Liver (tissue), 9 donors: ENCODE results near the gene HAUS2. TPM values are rescaled to one million over a fixed set of nuclear protein-coding genes. Genes with fewer than 3 reads are reported as not detected.

Experiments used
- DNase-seq: peaks from one replicate; pipeline ENCODE4 v3.0.0-alpha.2; 2017; ENCODE audit warnings: low spot score
- H3K27ac ChIP-seq, 2 donors: one replicate each; pipeline ENCODE4 v1.7.0; 2013; ENCODE audit warnings: inconsistent platforms in 2 of 2, low read length in 2 of 2, control low read depth in 1 of 2, low read depth in 1 of 2, mild to moderate bottlenecking in 1 of 2
- H3K27me3 ChIP-seq, 4 donors: one replicate each; pipeline versions ENCODE4 v1.6.1 to v1.7.0; 2013; ENCODE audit warnings: low read length in 3 of 4, inconsistent platforms in 1 of 4, mild to moderate bottlenecking in 1 of 4, moderate library complexity in 1 of 4; ENCODE audit not compliant: control insufficient read depth in 4 of 4, insufficient read depth in 4 of 4
- H3K36me3 ChIP-seq, 4 donors: one replicate each; pipeline versions ENCODE4 v1.6.1 to v1.7.0; 2013; ENCODE audit warnings: low read length in 3 of 4, mild to moderate bottlenecking in 3 of 4, low read depth in 1 of 4, moderate library complexity in 1 of 4; ENCODE audit not compliant: control insufficient read depth in 4 of 4, insufficient read depth in 3 of 4
- H3K4me1 ChIP-seq, 4 donors: one replicate each; pipeline versions ENCODE4 v1.6.1 to v1.7.0; 2013; ENCODE audit warnings: low read length in 3 of 4, mild to moderate bottlenecking in 3 of 4, moderate library complexity in 1 of 4; ENCODE audit not compliant: control insufficient read depth in 4 of 4, insufficient read depth in 4 of 4
- H3K4me3 ChIP-seq, 3 donors: one replicate each; pipeline versions ENCODE4 v1.6.1 to v1.7.0; 2013; ENCODE audit warnings: low read length in 3 of 3, control low read depth in 1 of 3, low read depth in 1 of 3, mild to moderate bottlenecking in 1 of 3
- H3K9ac ChIP-seq, 2 donors: one replicate each; pipeline ENCODE4 v1.7.0; 2013; ENCODE audit warnings: low read length in 2 of 2, mild to moderate bottlenecking in 2 of 2, moderate library complexity in 2 of 2, control low read depth in 1 of 2, low read depth in 1 of 2
- H3K9me3 ChIP-seq, 4 donors: one replicate each; pipeline versions ENCODE4 v1.6.1 to v1.7.0; 2013; ENCODE audit warnings: low read length in 3 of 4; ENCODE audit not compliant: control insufficient read depth in 4 of 4
- EGR1 ChIP-seq, 2 donors: IDR thresholded peaks; 2 replicates each; pipeline ENCODE4 v1.6.1; 2016 to 2018; ENCODE audit warnings: antibody characterized with exemption in 2 of 2, low read depth in 2 of 2
- FOXA1 ChIP-seq: IDR thresholded peaks from 2 replicates; pipeline ENCODE4 v1.6.1; 2016; ENCODE audit warnings: antibody characterized with exemption
- FOXA2 ChIP-seq: IDR thresholded peaks from 2 replicates; pipeline ENCODE4 v1.6.1; 2016; ENCODE audit warnings: antibody characterized with exemption
- GABPA ChIP-seq, 2 donors: IDR thresholded peaks in 1 of 2; conservative IDR thresholded peaks in 1 of 2; 2 replicates each; pipeline ENCODE4 v1.6.1; 2016; ENCODE audit warnings: antibody characterized with exemption in 2 of 2, mild to moderate bottlenecking in 1 of 2, moderate library complexity in 1 of 2
- HNF4A ChIP-seq, 2 donors: conservative IDR thresholded peaks; 2 replicates each; pipeline ENCODE4 v1.6.1; 2016; ENCODE audit warnings: antibody characterized with exemption in 2 of 2, mild to moderate bottlenecking in 2 of 2
- HNF4G ChIP-seq: IDR thresholded peaks from 2 replicates; pipeline ENCODE4 v1.6.1; 2016; ENCODE audit warnings: antibody characterized with exemption
- JUND ChIP-seq, 2 donors: IDR thresholded peaks; 2 replicates each; pipeline ENCODE4 v1.6.1; 2016; ENCODE audit warnings: antibody characterized with exemption in 2 of 2
- NR2F2 ChIP-seq: IDR thresholded peaks from 2 replicates; pipeline ENCODE4 v1.6.1; 2016; ENCODE audit warnings: antibody characterized with exemption
- RAD21 ChIP-seq, 2 donors: IDR thresholded peaks; 2 replicates each; pipeline ENCODE4 v1.6.1; 2016; ENCODE audit warnings: antibody characterized with exemption in 2 of 2, mild to moderate bottlenecking in 2 of 2
- RXRA ChIP-seq, 2 donors: IDR thresholded peaks; 2 replicates each; pipeline ENCODE4 v1.6.1; 2017 to 2018; ENCODE audit warnings: antibody characterized with exemption in 2 of 2, mild to moderate bottlenecking in 1 of 2
- SP1 ChIP-seq: IDR thresholded peaks from 2 replicates; pipeline ENCODE4 v1.6.1; 2018; ENCODE audit warnings: antibody characterized with exemption, mild to moderate bottlenecking
- TAF1 ChIP-seq: conservative IDR thresholded peaks from 2 replicates; pipeline ENCODE4 v1.6.1; 2016; ENCODE audit warnings: antibody characterized with exemption, mild to moderate bottlenecking
- YY1 ChIP-seq: IDR thresholded peaks from 2 replicates; pipeline ENCODE4 v1.6.1; 2016; ENCODE audit warnings: antibody characterized with exemption, mild to moderate bottlenecking
- WGBS: extraction: QIAGEN DNeasy Blood & Tissue Kit; methylation state at CpG from one replicate; pipeline ENCODE4 v1.1.7; 2013; 5-methylcytosine and 5-hydroxymethylcytosine counted together
- polyA plus RNA-seq, 2 donors: library from polyadenylated mRNA; stranded (reverse) in 1 of 2; unstranded in 1 of 2; fragments of 200-250 nt in 1 of 2; fragments of >200 nt in 1 of 2; fragmentation: Nextera tagmentation in 1 of 2; extraction: Ambion mirVana in 1 of 2; gene quantifications; one replicate each; pipeline versions ENCODE4 v1.2.1 to v1.2.3, GENCODE V29; 2013 to 2015
- total RNA-seq, 2 donors: library from RNA; depleted of rRNA; stranded (reverse); fragments of >200 nt; gene quantifications; one replicate each; pipeline ENCODE4 v1.2.3, GENCODE V29; 2014
- TF ChIP-seq, protein P1 (sequence below): IDR thresholded peaks from 2 replicates; pipeline ENCODE4 v1.6.1; 2016; ENCODE audit warnings: antibody characterized with exemption
- TF ChIP-seq, protein P2 (sequence below): IDR thresholded peaks from 2 replicates; pipeline ENCODE4 v1.6.1; 2016; ENCODE audit warnings: antibody characterized with exemption
- TF ChIP-seq, protein P3 (sequence below): IDR thresholded peaks from 2 replicates; pipeline ENCODE4 v1.6.1; 2016; ENCODE audit warnings: antibody characterized with exemption, mild to moderate bottlenecking
- TF ChIP-seq, protein P4 (sequence below): fragments of 150-350 bp; IDR thresholded peaks from 2 replicates; pipeline ENCODE4 v1.5.1; 2017; ENCODE audit warnings: improper control_type of control experiment, low read depth, low read length; ENCODE audit not compliant: missing input control
- TF ChIP-seq, protein P5 (sequence below): IDR thresholded peaks from 2 replicates; pipeline ENCODE4 v1.6.1; 2016; ENCODE audit warnings: antibody characterized with exemption
- donor health status: healthy.
- donor health status: healthy.
- donor health status: healthy.
- donor health status: healthy.
- donor health status: healthy.

The HAUS2 gene
- total and polyA plus RNA-seq, 4 donors: 4.1 to 23.2 (median 6.6) TPM

DNA sequence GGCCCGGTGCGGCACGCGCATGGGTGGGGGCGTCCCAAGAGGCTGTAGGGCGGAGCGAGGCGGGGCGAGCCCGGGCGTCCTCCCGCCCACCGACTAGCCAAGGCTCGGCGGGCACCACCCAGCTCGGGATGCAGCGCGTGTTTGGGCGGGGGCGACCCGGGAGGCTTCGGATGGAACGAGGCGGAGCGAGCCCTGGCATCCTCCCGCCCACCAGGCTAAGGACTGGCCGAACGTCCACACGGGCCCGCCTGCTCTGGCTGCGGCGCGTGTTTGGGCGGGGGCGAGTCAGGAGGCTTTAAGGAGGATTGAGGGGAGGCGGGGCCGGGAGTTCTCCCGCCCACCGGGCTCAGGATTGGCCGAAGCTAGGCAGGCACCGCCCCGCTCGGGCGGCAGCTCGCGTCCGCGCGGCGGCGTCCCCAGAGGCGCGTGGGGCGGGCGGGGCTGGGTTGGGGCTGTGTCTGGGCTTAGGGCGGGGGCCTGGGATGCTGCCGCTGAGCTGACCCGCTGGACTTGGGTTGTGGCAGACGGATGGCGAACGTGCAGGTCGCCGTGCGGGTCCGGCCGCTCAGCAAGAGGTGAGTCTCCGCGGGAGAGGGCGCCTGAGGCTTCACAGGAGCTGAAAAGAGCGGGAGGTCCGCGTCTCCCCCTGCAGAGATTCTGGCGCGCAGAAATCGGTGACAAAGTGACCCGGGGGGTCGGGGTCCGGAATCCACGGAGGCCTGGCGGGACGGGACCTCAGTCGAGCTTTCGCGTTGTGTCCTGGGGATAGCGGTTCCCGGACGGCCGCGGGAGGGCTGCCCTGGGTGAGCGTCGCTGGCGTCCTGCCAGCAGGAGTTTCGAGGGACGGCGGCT, 26.8 kb downstream of the HAUS2 start, which contains the start of gene STARD9:
Gene STARD9 (plus strand): TSS at position 419 of the 852 bp plus-strand sequence. CDS start 110 bp downstream, at position 529.
- under 1% methylated on average over 95 of the region's 95 CpGs for WGBS
- peak within 1 kb of the TSS; percentile 70 to 86 (median 73) for H3K4me3 ChIP-seq
- no peaks in the 10 kb centered on the region for H3K9me3 ChIP-seq
- peaks cover 4 to 14% (median 8%) of the 10 kb centered on the region in 4 donors for H3K4me1 ChIP-seq
- TF ChIP-seq FOXA2 (no peak), RAD21 (IDR thresholded peaks at IDR 0.05) (peak in 1 of 2 donors; percentile 25), JUND (IDR thresholded peaks at IDR 0.05) (no peak), YY1 (no peak), RXRA (IDR thresholded peaks at IDR 0.05) (peak in 1 of 2 donors; percentile 25), HNF4A (conservative IDR thresholded peaks at IDR 0.05) (no peak), GABPA (IDR thresholded peaks at IDR 0.05 in 1 of 2, conservative IDR thresholded peaks at IDR 0.05 in 1 of 2) (no peak), TAF1 (no peak), EGR1 (IDR thresholded peaks at IDR 0.05; ENCODE audit: low read depth in 2 of 2) (peak; percentile 75 to 86), SP1 (peak; percentile 75), FOXA1 (no peak), NR2F2 (no peak), HNF4G (no peak)
- TF ChIP-seq, protein P1, sequence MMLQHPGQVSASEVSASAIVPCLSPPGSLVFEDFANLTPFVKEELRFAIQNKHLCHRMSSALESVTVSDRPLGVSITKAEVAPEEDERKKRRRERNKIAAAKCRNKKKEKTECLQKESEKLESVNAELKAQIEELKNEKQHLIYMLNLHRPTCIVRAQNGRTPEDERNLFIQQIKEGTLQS: no peak
- TF ChIP-seq, protein P2, sequence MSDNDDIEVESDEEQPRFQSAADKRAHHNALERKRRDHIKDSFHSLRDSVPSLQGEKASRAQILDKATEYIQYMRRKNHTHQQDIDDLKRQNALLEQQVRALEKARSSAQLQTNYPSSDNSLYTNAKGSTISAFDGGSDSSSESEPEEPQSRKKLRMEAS: peak; percentile 71
- TF ChIP-seq, protein P3, sequence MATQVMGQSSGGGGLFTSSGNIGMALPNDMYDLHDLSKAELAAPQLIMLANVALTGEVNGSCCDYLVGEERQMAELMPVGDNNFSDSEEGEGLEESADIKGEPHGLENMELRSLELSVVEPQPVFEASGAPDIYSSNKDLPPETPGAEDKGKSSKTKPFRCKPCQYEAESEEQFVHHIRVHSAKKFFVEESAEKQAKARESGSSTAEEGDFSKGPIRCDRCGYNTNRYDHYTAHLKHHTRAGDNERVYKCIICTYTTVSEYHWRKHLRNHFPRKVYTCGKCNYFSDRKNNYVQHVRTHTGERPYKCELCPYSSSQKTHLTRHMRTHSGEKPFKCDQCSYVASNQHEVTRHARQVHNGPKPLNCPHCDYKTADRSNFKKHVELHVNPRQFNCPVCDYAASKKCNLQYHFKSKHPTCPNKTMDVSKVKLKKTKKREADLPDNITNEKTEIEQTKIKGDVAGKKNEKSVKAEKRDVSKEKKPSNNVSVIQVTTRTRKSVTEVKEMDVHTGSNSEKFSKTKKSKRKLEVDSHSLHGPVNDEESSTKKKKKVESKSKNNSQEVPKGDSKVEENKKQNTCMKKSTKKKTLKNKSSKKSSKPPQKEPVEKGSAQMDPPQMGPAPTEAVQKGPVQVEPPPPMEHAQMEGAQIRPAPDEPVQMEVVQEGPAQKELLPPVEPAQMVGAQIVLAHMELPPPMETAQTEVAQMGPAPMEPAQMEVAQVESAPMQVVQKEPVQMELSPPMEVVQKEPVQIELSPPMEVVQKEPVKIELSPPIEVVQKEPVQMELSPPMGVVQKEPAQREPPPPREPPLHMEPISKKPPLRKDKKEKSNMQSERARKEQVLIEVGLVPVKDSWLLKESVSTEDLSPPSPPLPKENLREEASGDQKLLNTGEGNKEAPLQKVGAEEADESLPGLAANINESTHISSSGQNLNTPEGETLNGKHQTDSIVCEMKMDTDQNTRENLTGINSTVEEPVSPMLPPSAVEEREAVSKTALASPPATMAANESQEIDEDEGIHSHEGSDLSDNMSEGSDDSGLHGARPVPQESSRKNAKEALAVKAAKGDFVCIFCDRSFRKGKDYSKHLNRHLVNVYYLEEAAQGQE: peak; percentile 69
- TF ChIP-seq, protein P4, sequence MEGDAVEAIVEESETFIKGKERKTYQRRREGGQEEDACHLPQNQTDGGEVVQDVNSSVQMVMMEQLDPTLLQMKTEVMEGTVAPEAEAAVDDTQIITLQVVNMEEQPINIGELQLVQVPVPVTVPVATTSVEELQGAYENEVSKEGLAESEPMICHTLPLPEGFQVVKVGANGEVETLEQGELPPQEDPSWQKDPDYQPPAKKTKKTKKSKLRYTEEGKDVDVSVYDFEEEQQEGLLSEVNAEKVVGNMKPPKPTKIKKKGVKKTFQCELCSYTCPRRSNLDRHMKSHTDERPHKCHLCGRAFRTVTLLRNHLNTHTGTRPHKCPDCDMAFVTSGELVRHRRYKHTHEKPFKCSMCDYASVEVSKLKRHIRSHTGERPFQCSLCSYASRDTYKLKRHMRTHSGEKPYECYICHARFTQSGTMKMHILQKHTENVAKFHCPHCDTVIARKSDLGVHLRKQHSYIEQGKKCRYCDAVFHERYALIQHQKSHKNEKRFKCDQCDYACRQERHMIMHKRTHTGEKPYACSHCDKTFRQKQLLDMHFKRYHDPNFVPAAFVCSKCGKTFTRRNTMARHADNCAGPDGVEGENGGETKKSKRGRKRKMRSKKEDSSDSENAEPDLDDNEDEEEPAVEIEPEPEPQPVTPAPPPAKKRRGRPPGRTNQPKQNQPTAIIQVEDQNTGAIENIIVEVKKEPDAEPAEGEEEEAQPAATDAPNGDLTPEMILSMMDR: no peak
- TF ChIP-seq, protein P5, sequence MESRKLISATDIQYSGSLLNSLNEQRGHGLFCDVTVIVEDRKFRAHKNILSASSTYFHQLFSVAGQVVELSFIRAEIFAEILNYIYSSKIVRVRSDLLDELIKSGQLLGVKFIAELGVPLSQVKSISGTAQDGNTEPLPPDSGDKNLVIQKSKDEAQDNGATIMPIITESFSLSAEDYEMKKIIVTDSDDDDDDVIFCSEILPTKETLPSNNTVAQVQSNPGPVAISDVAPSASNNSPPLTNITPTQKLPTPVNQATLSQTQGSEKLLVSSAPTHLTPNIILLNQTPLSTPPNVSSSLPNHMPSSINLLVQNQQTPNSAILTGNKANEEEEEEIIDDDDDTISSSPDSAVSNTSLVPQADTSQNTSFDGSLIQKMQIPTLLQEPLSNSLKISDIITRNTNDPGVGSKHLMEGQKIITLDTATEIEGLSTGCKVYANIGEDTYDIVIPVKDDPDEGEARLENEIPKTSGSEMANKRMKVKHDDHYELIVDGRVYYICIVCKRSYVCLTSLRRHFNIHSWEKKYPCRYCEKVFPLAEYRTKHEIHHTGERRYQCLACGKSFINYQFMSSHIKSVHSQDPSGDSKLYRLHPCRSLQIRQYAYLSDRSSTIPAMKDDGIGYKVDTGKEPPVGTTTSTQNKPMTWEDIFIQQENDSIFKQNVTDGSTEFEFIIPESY: no peak
- peak; percentile 97 for DNase-seq
- no peaks in the 10 kb centered on the region for H3K36me3 ChIP-seq
- H3K27ac ChIP-seq: peak within 1 kb of the TSS; percentile 37 to 69
- no peaks in the 10 kb centered on the region for H3K27me3 ChIP-seq
- peak within 1 kb of the TSS; percentile 59 to 60 for H3K9ac ChIP-seq
